ENCODE measurements around the gene PCNA.

Gene PCNA

DNA sequence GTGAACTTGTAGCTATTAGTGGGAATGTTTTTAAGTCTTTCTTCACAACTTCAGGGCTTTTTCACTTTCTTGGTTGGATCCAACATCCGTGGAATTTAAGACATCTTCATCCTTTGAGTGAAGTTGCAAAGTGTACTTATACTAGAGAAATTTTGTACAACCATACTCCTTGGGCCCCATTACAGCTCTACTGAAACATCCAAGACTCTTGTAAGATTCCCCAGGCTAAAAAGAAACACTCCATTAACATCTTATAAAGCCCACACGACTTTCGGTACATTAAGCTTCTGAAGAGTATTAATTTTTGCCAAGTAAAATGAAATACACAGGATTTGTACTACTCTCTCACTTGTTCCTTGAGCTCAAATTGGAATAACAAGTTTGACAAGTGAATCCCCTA lies 5.4 kb downstream of the PCNA start:
- Histone ChIP-seq H3K9me2 (ENCODE audit: low read depth, low read length) (no peaks in the 10 kb centered on the region), H4K20me1 (ENCODE audit: insufficient read depth, low read length) (peaks cover 6% of the 10 kb centered on the region; the same call in 1 of the 2 replicates), H3K27me3 (ENCODE audit: insufficient read depth, low read length) (no peaks in the 10 kb centered on the region), H3K9ac (ENCODE audit: low read length) (no peak overlapping the region), H3K4me3 (ENCODE audit: low read depth, low read length, poor library complexity, severe bottlenecking) (no peak overlapping the region), H3K9me3 (ENCODE audit: low read length) (no peaks in the 10 kb centered on the region), H3K27ac (ENCODE audit: low read depth, low read length, poor library complexity, severe bottlenecking) (no peak overlapping the region), H3F3A (ENCODE audit: insufficient read depth, low read length) (peaks cover 49% of the 10 kb centered on the region), H3K79me2 (ENCODE audit: insufficient read depth, low read length) (peaks cover 35% of the 10 kb centered on the region), H2AFZ (ENCODE audit: low read length) (no peak overlapping the region), H3K4me2 (ENCODE audit: low read length) (peak overlapping the region; percentile 84; the same call in 1 of the 2 replicates), H3K4me1 (ENCODE audit: insufficient read depth, low read length, severe bottlenecking) (peaks cover 50% of the 10 kb centered on the region), H3K36me3 (ENCODE audit: insufficient read depth, low read length) (peaks cover 72% of the 10 kb centered on the region)
- TF ChIP-seq, protein P1, sequence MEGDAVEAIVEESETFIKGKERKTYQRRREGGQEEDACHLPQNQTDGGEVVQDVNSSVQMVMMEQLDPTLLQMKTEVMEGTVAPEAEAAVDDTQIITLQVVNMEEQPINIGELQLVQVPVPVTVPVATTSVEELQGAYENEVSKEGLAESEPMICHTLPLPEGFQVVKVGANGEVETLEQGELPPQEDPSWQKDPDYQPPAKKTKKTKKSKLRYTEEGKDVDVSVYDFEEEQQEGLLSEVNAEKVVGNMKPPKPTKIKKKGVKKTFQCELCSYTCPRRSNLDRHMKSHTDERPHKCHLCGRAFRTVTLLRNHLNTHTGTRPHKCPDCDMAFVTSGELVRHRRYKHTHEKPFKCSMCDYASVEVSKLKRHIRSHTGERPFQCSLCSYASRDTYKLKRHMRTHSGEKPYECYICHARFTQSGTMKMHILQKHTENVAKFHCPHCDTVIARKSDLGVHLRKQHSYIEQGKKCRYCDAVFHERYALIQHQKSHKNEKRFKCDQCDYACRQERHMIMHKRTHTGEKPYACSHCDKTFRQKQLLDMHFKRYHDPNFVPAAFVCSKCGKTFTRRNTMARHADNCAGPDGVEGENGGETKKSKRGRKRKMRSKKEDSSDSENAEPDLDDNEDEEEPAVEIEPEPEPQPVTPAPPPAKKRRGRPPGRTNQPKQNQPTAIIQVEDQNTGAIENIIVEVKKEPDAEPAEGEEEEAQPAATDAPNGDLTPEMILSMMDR (IDR thresholded peaks at IDR 0.05; ENCODE audit: low read length): no peak
- TF ChIP-seq EZH2 (IDR thresholded peaks at IDR 0.05; ENCODE audit: borderline replicate concordance, low read length): no peak

- peaks cover 75% of the 10 kb centered on the region for H3K36me3 ChIP-seq (ENCODE audit: insufficient read depth, low read length)
- H3K27ac ChIP-seq (ENCODE audit: low read depth, low read length, poor library complexity, severe bottlenecking): peak overlapping the region; percentile 90
- H3F3A ChIP-seq (ENCODE audit: insufficient read depth, low read length): peaks cover 48% of the 10 kb centered on the region
- no peak overlapping the region for H2AFZ ChIP-seq (ENCODE audit: low read length)
- peak overlapping the region; percentile 93 for H3K4me3 ChIP-seq (ENCODE audit: low read depth, low read length, poor library complexity, severe bottlenecking)
- peaks cover 50% of the 10 kb centered on the region for H3K4me1 ChIP-seq (ENCODE audit: insufficient read depth, low read length, severe bottlenecking)
- peak overlapping the region; percentile 94 for H3K9ac ChIP-seq (ENCODE audit: low read length)
- no peaks in the 10 kb centered on the region for H3K27me3 ChIP-seq (ENCODE audit: insufficient read depth, low read length)
- no peaks in the 10 kb centered on the region for H3K9me3 ChIP-seq (ENCODE audit: low read length)
- no peaks in the 10 kb centered on the region for H3K9me2 ChIP-seq (ENCODE audit: low read depth, low read length)
- peak overlapping the region; percentile 84 for H3K4me2 ChIP-seq (ENCODE audit: low read length)
- TF ChIP-seq EZH2 (IDR thresholded peaks at IDR 0.05; ENCODE audit: borderline replicate concordance, low read length): no peak
- TF ChIP-seq, protein P1 (IDR thresholded peaks at IDR 0.05; ENCODE audit: low read length): no peak
- peaks cover 28% of the 10 kb centered on the region for H3K79me2 ChIP-seq (ENCODE audit: insufficient read depth, low read length)
- peaks cover 6% of the 10 kb centered on the region; the same call in 1 of the 2 replicates for H4K20me1 ChIP-seq (ENCODE audit: insufficient read depth, low read length)
Measured at GRCh38 chr20:5113615-5113986, 6.2 kb downstream of the PCNA start.

DNA sequence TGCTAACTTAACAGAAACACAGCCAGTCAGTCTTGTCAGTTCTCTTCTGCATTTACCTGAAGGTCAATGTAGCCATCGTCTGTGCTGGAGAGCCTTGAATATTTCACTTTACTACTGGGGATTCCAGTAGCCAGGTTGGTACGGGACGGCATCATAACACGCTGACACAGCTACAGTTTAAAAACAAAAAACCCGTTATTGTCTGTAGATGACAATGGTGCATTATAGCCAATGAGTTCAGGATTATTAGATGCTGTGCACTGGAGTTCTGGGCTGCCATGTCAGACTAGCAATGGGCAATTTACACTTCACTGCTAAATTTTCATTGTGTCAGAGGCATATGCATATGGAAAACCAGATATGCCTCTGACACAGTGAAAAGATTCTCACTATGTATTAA lies 10.5 kb downstream of the PCNA start:
- no peak overlapping the region for H3K4me2 ChIP-seq (ENCODE audit: low read length)
- no peak overlapping the region for H3K4me3 ChIP-seq (ENCODE audit: low read depth, low read length, poor library complexity, severe bottlenecking)
- H2AFZ ChIP-seq (ENCODE audit: low read length): no peak overlapping the region
- H3K27me3 ChIP-seq (ENCODE audit: insufficient read depth, low read length): no peaks in the 10 kb centered on the region
- H3K79me2 ChIP-seq (ENCODE audit: insufficient read depth, low read length): peaks cover 11% of the 10 kb centered on the region
- H3K9ac ChIP-seq (ENCODE audit: low read length): no peak overlapping the region
- no peak overlapping the region for H3K27ac ChIP-seq (ENCODE audit: low read depth, low read length, poor library complexity, severe bottlenecking)
- peaks cover 12% of the 10 kb centered on the region for H3F3A ChIP-seq (ENCODE audit: insufficient read depth, low read length)
- TF ChIP-seq, protein P1 (IDR thresholded peaks at IDR 0.05; ENCODE audit: low read length): no peak
- no peak for TF ChIP-seq EZH2 (IDR thresholded peaks at IDR 0.05; ENCODE audit: borderline replicate concordance, low read length)
- no peaks in the 10 kb centered on the region for H4K20me1 ChIP-seq (ENCODE audit: insufficient read depth, low read length)
- H3K9me2 ChIP-seq (ENCODE audit: low read depth, low read length): no peaks in the 10 kb centered on the region
- peaks cover 16% of the 10 kb centered on the region for H3K4me1 ChIP-seq (ENCODE audit: insufficient read depth, low read length, severe bottlenecking)
- no peaks in the 10 kb centered on the region for H3K9me3 ChIP-seq (ENCODE audit: low read length)
- H3K36me3 ChIP-seq (ENCODE audit: insufficient read depth, low read length): peaks cover 70% of the 10 kb centered on the region

Measured in OCI-LY1 (cell line).